Frontal cortex (tissue), 4 donors: ENCODE results near the gene NELL1. TPM values are rescaled to one million over a fixed set of nuclear protein-coding genes. Genes with fewer than 3 reads are reported as not detected.

Experiments used
- DNase-seq, 2 donors: peaks; one replicate each; pipeline ENCODE4 v3.0.0; 2012; ENCODE audit warnings: low spot score in 2 of 2
- FAIRE-seq: peaks from 2 replicates; lab custom pipeline; 2012; peaks lifted over from hg19 to GRCh38; lab: Jason Lieb, UNC
- total RNA-seq: library from RNA; depleted of rRNA; stranded (reverse); fragments of >200 nt; gene quantifications from one replicate; pipeline ENCODE4 v1.2.3, GENCODE V29; 2014
- donor health status: control.
- donor health status: control.
- donor health status: control.

Gene NELL1
- total RNA-seq, 1 donor from 2014 or later, result 65.6 TPM

- FAIRE-seq, result no peak
- DNase-seq, result no peak
Observed at GRCh38 chr11:20760811-20761210, 91.4 kb downstream of the NELL1 start.

- no peak for DNase-seq
- no peak for FAIRE-seq
Observed at GRCh38 chr11:20762116-20762844, 92.9 kb downstream of the NELL1 start.

GRCh38 chr11:20762980-20763379, 93.6 kb downstream of the NELL1 start:
- DNase-seq (no peak), FAIRE-seq (no peak)

GRCh38 chr11:20770414-20770946, 101.1 kb downstream of the NELL1 start:
- DNase-seq (no peak), FAIRE-seq (no peak)

- FAIRE-seq, result no peak
Observed at GRCh38 chr11:20771026-20771425, 101.6 kb downstream of the NELL1 start.

GRCh38 chr11:20771681-20772080, 102.3 kb downstream of the NELL1 start:
- no peak for FAIRE-seq
- no peak for DNase-seq

More at GRCh38 chr11:20771026-20771425, 101.6 kb downstream of the NELL1 start:
- no peak for DNase-seq

GRCh38 chr11:20775331-20775730, 105.9 kb downstream of the NELL1 start:
- no peak for DNase-seq
- FAIRE-seq, result no peak

- FAIRE-seq (no peak), DNase-seq (no peak)
Observed at GRCh38 chr11:20782775-20783174, 113.4 kb downstream of the NELL1 start.

- DNase-seq, result no peak
- no peak for FAIRE-seq
Observed at GRCh38 chr11:20783220-20783619, 113.8 kb downstream of the NELL1 start.

GRCh38 chr11:20790622-20791021, 121.2 kb downstream of the NELL1 start:
- FAIRE-seq (no peak), DNase-seq (no peak)

GRCh38 chr11:20795005-20795404, 125.6 kb downstream of the NELL1 start:
- no peak for FAIRE-seq

GRCh38 chr11:20808328-20808727, 138.9 kb downstream of the NELL1 start:
- FAIRE-seq (no peak), DNase-seq (no peak)

More at GRCh38 chr11:20795005-20795404, 125.6 kb downstream of the NELL1 start:
- DNase-seq, result no peak

- FAIRE-seq (no peak), DNase-seq (no peak)
Observed at GRCh38 chr11:20821046-20821445, 151.7 kb downstream of the NELL1 start.

GRCh38 chr11:20821470-20821869, 152.1 kb downstream of the NELL1 start:
- FAIRE-seq, result no peak
- DNase-seq, result no peak

GRCh38 chr11:20824773-20825172, 155.4 kb downstream of the NELL1 start:
- no peak for DNase-seq
- no peak for FAIRE-seq

GRCh38 chr11:20835561-20835960, 166.2 kb downstream of the NELL1 start:
- no peak for FAIRE-seq
- no peak for DNase-seq

GRCh38 chr11:20839231-20839630, 169.8 kb downstream of the NELL1 start:
- DNase-seq, result no peak
- no peak for FAIRE-seq

- no peak for DNase-seq
- no peak for FAIRE-seq
Observed at GRCh38 chr11:20840341-20840740, 171.0 kb downstream of the NELL1 start.

GRCh38 chr11:20844216-20844615, 174.8 kb downstream of the NELL1 start:
- FAIRE-seq, result no peak
- DNase-seq, result no peak

GRCh38 chr11:20844630-20845029, 175.2 kb downstream of the NELL1 start:
- FAIRE-seq (no peak), DNase-seq (no peak)

- DNase-seq (no peak), FAIRE-seq (no peak)
Observed at GRCh38 chr11:20854215-20854955, 185.0 kb downstream of the NELL1 start.
